IMR-90 (cell line): ENCODE measurements around the gene UBALD1. TPM values are rescaled to one million over a fixed set of nuclear protein-coding genes. Genes with fewer than 3 reads are reported as not detected.
A peak's percentile ranks its signal among the peaks of the same experiment; 100 is the strongest.

Source experiments
- ATAC-seq: fragments of 200-7000 bp; cut with Tn5 transposase; 2 replicates; pipeline ENCODE4 v1.9.1; 2020; ENCODE audit warnings: low read depth, mild to moderate bottlenecking, moderate library complexity
- BruUV-seq: library from RNA; stranded (reverse); fragments of 400-500 nt; replicated peaks from 2 replicates; lab custom pipeline; 2021; lab: Mats Ljungman, UMichigan
- CTCF ChIA-PET: fragments of 300-600 bp; formaldehyde crosslinking; extraction: SDS; loops from one replicate; lab custom pipeline; 2021; ENCODE audit warnings: antibody characterized with exemption; lab: Yijun Ruan, JAX
- POLR2A ChIA-PET: fragments of 300-600 bp; sonication (Branson Sonifier 250); formaldehyde crosslinking; loops from one replicate; lab custom pipeline; 2022; ENCODE audit warnings: antibody characterized with exemption; ENCODE audit not compliant: unreplicated experiment; lab: Charles Lee
- DNase-seq: peaks from one replicate; pipeline ENCODE4 v3.0.0; 2013
- H2AFZ ChIP-seq: replicated peaks from 2 replicates; pipeline ENCODE3; 2013; ENCODE audit warnings: low read length, mild to moderate bottlenecking; ENCODE audit not compliant: poor library complexity
- H2AK5ac ChIP-seq: 2 replicates; pipeline ENCODE4 v1.6.1; 2013; ENCODE audit warnings: low read depth, low read length, inconsistent platforms
- H2AK9ac ChIP-seq: replicated peaks from 2 replicates; pipeline ENCODE3; 2013; ENCODE audit warnings: mild to moderate bottlenecking, low read depth, low read length, moderate library complexity; ENCODE audit not compliant: poor library complexity
- H2BK120ac ChIP-seq: 2 replicates; pipeline ENCODE4 v1.6.1; 2013; ENCODE audit warnings: low read depth, low read length, inconsistent platforms
- H2BK15ac ChIP-seq: 3 replicates; pipeline ENCODE4 v1.6.1; 2013; ENCODE audit warnings: low read depth, low read length, inconsistent platforms
- H2BK20ac ChIP-seq: 2 replicates; pipeline ENCODE4 v1.6.1; 2013; ENCODE audit warnings: low read depth, mild to moderate bottlenecking, inconsistent platforms, low read length, moderate library complexity
- H2BK5ac ChIP-seq: 2 replicates; pipeline ENCODE4 v1.6.1; 2013; ENCODE audit warnings: mild to moderate bottlenecking, low read depth, low read length, inconsistent platforms; ENCODE audit not compliant: poor library complexity, severe bottlenecking
- H3K14ac ChIP-seq: replicated peaks from 2 replicates; pipeline ENCODE4 v1.6.1; 2013; ENCODE audit warnings: low read depth, low read length, inconsistent platforms
- H3K18ac ChIP-seq: 2 replicates; pipeline ENCODE4 v1.6.1; 2013; ENCODE audit warnings: low read depth, low read length, control low read depth
- H3K23ac ChIP-seq: 2 replicates; pipeline ENCODE4 v1.6.1; 2013; ENCODE audit warnings: low read depth, low read length, inconsistent platforms
- H3K27ac ChIP-seq: 2 replicates; pipeline ENCODE4 v1.5.1; 2013; ENCODE audit warnings: mild to moderate bottlenecking, control low read depth, low read length; ENCODE audit not compliant: insufficient read depth
- H3K27me3 ChIP-seq: 2 replicates; pipeline ENCODE4 v1.6.1; 2013; ENCODE audit warnings: low read length; ENCODE audit not compliant: control insufficient read depth, insufficient read depth
- H3K36me3 ChIP-seq: 2 replicates; pipeline ENCODE4 v1.6.1; 2013; ENCODE audit warnings: low read length, mixed read lengths; ENCODE audit not compliant: control insufficient read depth, insufficient read depth
- H3K4ac ChIP-seq: 2 replicates; pipeline ENCODE4 v1.6.1; 2013; ENCODE audit warnings: low read depth, low read length, inconsistent platforms
- H3K4me1 ChIP-seq: 2 replicates; pipeline ENCODE4 v1.6.1; 2013; ENCODE audit warnings: low read length, mixed read lengths; ENCODE audit not compliant: control insufficient read depth, insufficient read depth
- H3K4me2 ChIP-seq: 2 replicates; pipeline ENCODE4 v1.6.1; 2013; ENCODE audit warnings: low read depth, mild to moderate bottlenecking, control low read depth, low read length, moderate library complexity
- H3K4me3 ChIP-seq: 2 replicates; pipeline ENCODE4 v1.5.1; 2013; ENCODE audit warnings: low read depth, mild to moderate bottlenecking, control low read depth, low read length, moderate library complexity; ENCODE audit not compliant: insufficient read depth
- H3K56ac ChIP-seq: 2 replicates; pipeline ENCODE4 v1.6.1; 2013; ENCODE audit warnings: low read length, inconsistent platforms; ENCODE audit not compliant: insufficient read depth; ENCODE audit errors: extremely low read depth
- H3K79me1 ChIP-seq, 2 experiments: 2 replicates each; pipeline ENCODE4 v1.6.1; 2013; ENCODE audit warnings: low read length in 2 of 2, inconsistent platforms in 1 of 2, low read depth in 1 of 2
- H3K9ac ChIP-seq: 2 replicates; pipeline ENCODE4 v1.6.1; 2013; ENCODE audit warnings: low read depth, low read length, control low read depth
- H3K9me1 ChIP-seq: 2 replicates; pipeline ENCODE4 v1.6.1; 2013; ENCODE audit warnings: low read length, inconsistent platforms; ENCODE audit not compliant: insufficient read depth
- H3K9me3 ChIP-seq: 2 replicates; pipeline ENCODE4 v1.6.1; 2013; ENCODE audit warnings: low read length; ENCODE audit not compliant: control insufficient read depth, insufficient read depth
- H4K20me1 ChIP-seq: 2 replicates; pipeline ENCODE4 v1.6.1; 2013; ENCODE audit warnings: low read length, inconsistent platforms; ENCODE audit not compliant: insufficient read depth
- H4K5ac ChIP-seq: 2 replicates; pipeline ENCODE4 v1.6.1; 2013; ENCODE audit warnings: mild to moderate bottlenecking, low read depth, low read length, control low read depth
- H4K8ac ChIP-seq, 2 experiments: 2 replicates each; pipeline ENCODE4 v1.6.1; 2013; ENCODE audit warnings: low read depth in 2 of 2, low read length in 2 of 2, control low read depth in 1 of 2, inconsistent platforms in 1 of 2
- H4K91ac ChIP-seq: 2 replicates; pipeline ENCODE4 v1.6.1; 2013; ENCODE audit warnings: low read depth, low read length, inconsistent platforms; ENCODE audit not compliant: insufficient read depth
- CHD1 ChIP-seq: IDR thresholded peaks from 2 replicates; pipeline ENCODE4 v1.6.1; 2012; ENCODE audit warnings: low read depth, low read length, improper control_type of control experiment
- CTCF ChIP-seq: conservative IDR thresholded peaks from 2 replicates; pipeline ENCODE4 v1.5.1; 2012; ENCODE audit warnings: mild to moderate bottlenecking, low read depth, low read length, improper control_type of control experiment
- NFE2L2 ChIP-seq: fragments of 150-350 bp; IDR thresholded peaks from 2 replicates; pipeline ENCODE4 v1.6.1; 2016; ENCODE audit warnings: low read depth, mild to moderate bottlenecking, low read length
- POLR2A ChIP-seq: IDR thresholded peaks from 2 replicates; pipeline ENCODE4 v1.6.1; 2012; ENCODE audit warnings: mild to moderate bottlenecking, low read depth, low read length
- WGBS, 2 experiments: methylation state at CpG; one replicate each; pipeline versions ENCODE4 v1.1.5 to v1.1.7; 2013; ENCODE audit warnings: missing lambda C conversion rate in 2 of 2; ENCODE audit not compliant: insufficient read length in 1 of 2; ENCODE audit errors: extremely low coverage in 2 of 2; 5-methylcytosine and 5-hydroxymethylcytosine counted together
- dilution Hi-C: fragments of 300-500 bp; cut with HindIII; formaldehyde crosslinking; loops from one replicate; pipeline ENCODE4 v1.14.3; 2018; ENCODE audit warnings: low sequenced_read_pairs; ENCODE audit not compliant: unreplicated experiment
- in situ Hi-C: fragments of 300-500 bp; cut with MboI; formaldehyde crosslinking; loops from 3 replicates; pipeline ENCODE4 v1.14.3; 2019; ENCODE audit warnings: low sequenced_read_pairs, inconsistent platforms, mixed read lengths
- intact Hi-C: fragments of 100-400 bp; cut with micrococcal nuclease; formaldehyde crosslinking; loops from 2 replicates; pipeline ENCODE4 v1.10.0; 2022
- polyA plus RNA-seq, 3 experiments: library from polyadenylated mRNA; depleted of rRNA; stranded (reverse); fragments of >200 nt; gene quantifications; 2 replicates each; pipeline ENCODE4 v1.2.3, GENCODE V29; 2012; ENCODE audit warnings: low replicate concordance in 1 of 3
- total RNA-seq: library from RNA; depleted of rRNA; stranded (reverse); fragments of >200 nt; gene quantifications from 2 replicates; pipeline ENCODE4 v1.2.3, GENCODE V29; 2012

Gene UBALD1
- total and polyA plus RNA-seq, 2 of the 4 experiments (the other 2 are of a cell fraction): 1.3 to 14.5 TPM

GRCh38 chr16:4640572-4641305 is 26.1 kb upstream of the UBALD1 start (continued):
- TF ChIP-seq POLR2A: no peak

GRCh38 chr16:4639899-4640509 is 25.3 kb upstream of the UBALD1 start:
- peaks cover 2% of the 10 kb centered on the region; the same call in 1 of the 2 replicates for H3K4me1 ChIP-seq
- CTCF ChIA-PET: no interaction called here

More at GRCh38 chr16:4639899-4640509, 25.3 kb upstream of the UBALD1 start:
- H2AK9ac ChIP-seq: no peak overlapping the region
- WGBS, 2 experiments: 87% methylated on average over 19 of the region's 27 CpGs; no CpG with 5 or more reads in 1 of the 2 experiments
- H3K14ac ChIP-seq: no peak overlapping the region
- peaks cover 15 to 79% of the 10 kb centered on the region in 2 experiments for H3K79me1 ChIP-seq
- H3K4me2 ChIP-seq: no peak overlapping the region
- no peak overlapping the region for H4K8ac ChIP-seq
- H3K9ac ChIP-seq: no peak overlapping the region
- no peak overlapping the region for H2BK5ac ChIP-seq
- H4K20me1 ChIP-seq: peaks cover 85% of the 10 kb centered on the region
- H3K27ac ChIP-seq: no peak overlapping the region
- no TSS peak for BruUV-seq
- no peak overlapping the region for H2AK5ac ChIP-seq
- H4K5ac ChIP-seq: no peak overlapping the region
- POLR2A ChIA-PET: no interaction called here
- H2BK20ac ChIP-seq: no peak overlapping the region
- H3K9me1 ChIP-seq: peaks cover 23% of the 10 kb centered on the region
- peaks cover 12% of the 10 kb centered on the region; the same call in 1 of the 2 replicates for H3K36me3 ChIP-seq
- intact Hi-C loops (no loop called here), dilution Hi-C loops (no loop called here), in situ Hi-C loops (no loop called here)
- H2BK15ac ChIP-seq: no peak overlapping the region
- no peaks in the 10 kb centered on the region for H3K9me3 ChIP-seq
- no peaks in the 10 kb centered on the region for H3K27me3 ChIP-seq
- peak; percentile 38; the same call in 1 of the 2 replicates for ATAC-seq
- H4K91ac ChIP-seq: no peak overlapping the region
- no peak overlapping the region; the same call in 1 of the 2 replicates for H3K56ac ChIP-seq
- TF ChIP-seq POLR2A (no peak), NFE2L2 (no peak), CTCF (no peak), CHD1 (no peak)
- no peak overlapping the region for H3K23ac ChIP-seq
- H3K18ac ChIP-seq: no peak overlapping the region
- H2AFZ ChIP-seq: no peak overlapping the region
- DNase-seq: no peak
- H3K4ac ChIP-seq: no peak overlapping the region
- no peak overlapping the region for H2BK120ac ChIP-seq
- no peak overlapping the region for H3K4me3 ChIP-seq
